ENCODE data around the gene TTC23.
"Not testable (repeated sequence)": the region's sequence is repeated elsewhere in the genome, so short reads cannot be mapped to it uniquely, and the experiment has no call there.

The TTC23 gene

DNA sequence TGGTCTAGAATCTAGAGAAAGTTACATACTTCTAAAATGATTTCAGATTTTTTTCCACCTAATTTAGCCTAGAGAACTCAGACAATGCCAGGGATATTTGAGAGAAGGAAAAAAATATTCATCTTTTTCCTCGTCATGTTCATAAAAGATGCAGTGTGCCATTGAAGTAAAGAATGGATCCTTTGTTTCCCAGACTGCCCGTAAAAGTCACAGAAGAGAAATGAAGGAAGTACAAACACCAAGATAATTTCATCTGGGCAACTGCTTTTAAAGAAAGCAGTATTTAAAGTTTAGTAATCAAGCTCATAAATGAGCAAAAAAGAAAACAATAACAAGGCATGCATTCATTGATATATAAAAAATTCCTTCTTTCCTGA is 47.2 kb downstream of the TTC23 start:
- no peak for TF ChIP-seq POLR2A (IDR thresholded peaks at IDR 0.05; ENCODE audit: low read length)
- TF ChIP-seq GATA1 (IDR thresholded peaks at IDR 0.05; ENCODE audit: low read depth, low read length): no peak
- DNase-seq: no peak

DNA sequence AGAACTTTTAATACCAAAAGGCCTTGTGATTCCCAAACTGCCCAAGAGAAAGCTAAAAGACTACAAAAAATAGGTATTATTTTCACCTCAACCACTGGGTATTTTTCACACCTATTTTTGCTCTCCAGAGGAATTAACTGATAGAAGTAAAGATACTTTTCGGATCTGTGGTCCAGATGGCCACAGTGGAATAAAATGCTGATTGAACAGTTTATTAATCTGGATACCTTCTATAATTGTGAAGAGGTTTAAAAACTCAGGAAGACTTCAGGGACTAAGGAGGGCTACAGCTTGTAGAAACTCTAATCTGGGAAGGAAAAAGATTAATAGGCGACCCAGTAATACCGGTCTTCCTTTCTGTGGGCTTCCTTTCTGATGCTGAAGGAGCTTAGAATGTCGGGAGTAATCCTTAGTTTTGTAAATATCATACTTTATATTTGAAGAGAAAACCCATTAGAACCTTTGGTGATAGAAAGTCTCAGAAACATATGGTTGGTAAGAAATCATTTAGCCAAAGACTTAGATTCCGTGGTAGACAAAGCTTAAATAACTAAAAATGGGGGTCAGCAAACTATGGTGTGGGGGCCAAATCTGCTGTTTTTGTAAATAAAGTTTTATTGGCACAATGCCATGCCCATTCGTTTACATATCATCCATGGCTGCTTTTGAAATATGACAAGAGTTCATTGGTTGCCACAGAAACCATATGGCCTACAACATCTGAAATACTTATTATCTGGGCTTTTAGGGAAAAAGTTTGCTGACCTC is 47.8 kb downstream of the TTC23 start:
- no peak for TF ChIP-seq GATA1 (IDR thresholded peaks at IDR 0.05; ENCODE audit: low read depth, low read length)
- TF ChIP-seq POLR2A (IDR thresholded peaks at IDR 0.05; ENCODE audit: low read length): no peak
- no peak for DNase-seq

DNA sequence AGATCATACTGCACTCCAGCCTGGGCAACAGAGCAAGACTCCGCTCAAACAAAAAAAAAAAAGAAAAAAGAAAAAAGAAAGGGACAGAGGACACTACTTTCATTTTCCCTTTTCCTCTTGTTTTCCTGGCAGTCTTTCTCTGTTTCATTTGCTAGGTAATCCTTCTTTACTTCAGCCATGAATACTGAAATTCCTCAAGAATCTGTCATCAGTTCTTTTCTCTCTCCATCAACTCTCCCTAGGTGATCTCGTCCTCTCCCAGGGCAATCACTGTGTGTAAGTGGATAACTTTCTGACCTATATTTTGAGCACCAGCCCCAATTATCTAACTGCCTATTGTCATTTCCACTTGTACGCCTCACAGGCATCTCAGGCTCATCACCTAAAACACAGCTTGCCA is 51.5 kb downstream of the TTC23 start:
- no peak for TF ChIP-seq GATA1 (IDR thresholded peaks at IDR 0.05; ENCODE audit: low read depth, low read length)
- no peak for TF ChIP-seq POLR2A (IDR thresholded peaks at IDR 0.05; ENCODE audit: low read length)
- no peak for DNase-seq

DNA sequence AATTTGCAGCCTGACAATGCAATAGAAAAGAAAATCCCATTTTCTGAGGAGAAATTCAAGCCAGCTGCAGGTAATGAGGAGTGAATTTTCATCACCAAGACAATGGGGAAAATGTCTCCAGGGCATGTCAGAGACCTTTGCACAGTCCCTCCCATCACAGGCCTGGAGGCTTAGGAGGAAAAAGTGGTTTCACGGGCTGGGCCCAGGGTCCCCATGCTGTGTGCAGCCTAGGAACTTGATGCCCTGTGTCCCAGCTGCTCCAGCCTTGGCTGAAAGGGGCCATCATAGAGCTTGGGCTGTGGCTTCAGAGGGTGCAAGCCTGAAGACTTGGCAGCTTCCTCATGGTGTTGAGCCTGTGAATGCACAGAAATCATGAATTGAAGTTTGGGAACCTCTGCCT is 57.2 kb downstream of the TTC23 start:
- not testable (repeated sequence) for DNase-seq

DNA sequence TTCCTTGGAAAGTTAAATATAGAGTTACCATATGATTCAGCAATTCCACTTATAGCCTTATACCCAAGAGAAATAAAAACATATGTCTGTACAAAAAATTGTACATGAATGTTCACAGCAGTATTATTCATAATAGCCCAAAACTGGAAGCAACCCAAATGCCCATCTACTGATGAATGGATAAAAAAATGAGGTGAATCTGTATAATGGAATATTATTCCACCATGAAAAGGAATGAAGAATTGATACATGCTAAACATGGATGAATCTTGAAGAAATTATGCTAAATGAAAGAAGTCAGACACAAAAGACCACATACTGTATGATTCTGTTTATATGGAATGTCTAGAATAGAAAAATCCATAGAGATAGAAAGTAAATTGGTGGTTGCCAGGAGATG is 61.4 kb downstream of the TTC23 start:
- TF ChIP-seq POLR2A (IDR thresholded peaks at IDR 0.05; ENCODE audit: low read length) (no peak), GATA1 (IDR thresholded peaks at IDR 0.05; ENCODE audit: low read depth, low read length) (no peak)
- DNase-seq: no peak

DNA sequence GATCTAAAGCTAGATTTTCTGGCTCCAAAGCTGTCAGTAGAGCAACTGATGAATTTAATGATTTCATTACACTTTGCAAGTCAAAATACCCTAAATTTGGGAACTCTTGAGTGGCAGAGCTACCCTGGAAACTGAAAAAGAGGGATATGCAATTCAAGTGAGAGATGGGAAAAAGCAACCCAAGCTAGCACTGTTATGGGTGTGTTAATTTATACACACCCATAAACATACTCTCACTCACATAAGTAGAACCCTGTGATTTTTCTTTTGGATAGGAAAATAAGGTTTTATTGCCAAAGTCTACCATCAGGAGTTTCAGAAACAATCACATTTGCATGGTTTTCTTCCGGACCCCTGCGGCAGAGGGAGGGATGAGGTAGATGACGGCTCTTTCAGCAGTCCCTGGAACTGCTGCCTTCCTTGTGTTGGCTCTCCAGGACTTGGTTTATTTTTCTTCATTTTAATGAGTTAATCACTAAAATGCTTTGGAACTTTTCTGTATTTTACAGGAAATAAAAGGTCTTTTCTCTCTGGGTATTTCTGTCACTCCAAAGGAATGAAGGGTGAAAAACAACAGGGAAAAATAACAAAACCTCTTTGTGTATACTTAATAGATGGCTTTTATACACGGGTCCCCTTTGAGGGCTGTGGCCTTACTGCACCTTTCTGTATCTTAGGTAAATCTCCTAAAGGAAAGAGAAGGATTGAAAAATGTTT is 63.8 kb downstream of the TTC23 start:
- no peak for DNase-seq
- TF ChIP-seq GATA1 (IDR thresholded peaks at IDR 0.05; ENCODE audit: low read depth, low read length) (no peak), POLR2A (IDR thresholded peaks at IDR 0.05; ENCODE audit: low read length) (no peak)

DNA sequence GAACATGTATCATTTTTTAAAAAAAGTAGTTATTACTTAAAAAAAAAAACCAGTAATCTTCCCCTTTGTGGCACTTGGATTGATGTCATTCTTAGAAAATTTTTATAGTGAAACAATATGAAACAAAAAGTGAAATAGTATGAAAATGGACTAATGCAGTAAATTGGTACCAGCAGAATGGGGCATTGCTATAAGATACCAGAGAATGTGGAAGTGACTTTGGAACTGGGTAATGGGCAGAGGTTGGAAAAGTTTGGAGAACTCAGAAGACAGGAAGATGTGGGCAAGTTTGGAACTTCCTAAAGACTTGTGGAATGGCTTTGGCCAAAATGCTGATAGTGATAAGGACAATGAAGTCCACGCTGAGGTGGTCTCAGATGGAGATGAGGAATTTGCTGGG is 66.6 kb downstream of the TTC23 start:
- DNase-seq: no peak
- TF ChIP-seq POLR2A (IDR thresholded peaks at IDR 0.05; ENCODE audit: low read length) (no peak), GATA1 (IDR thresholded peaks at IDR 0.05; ENCODE audit: low read depth, low read length) (no peak)

DNA sequence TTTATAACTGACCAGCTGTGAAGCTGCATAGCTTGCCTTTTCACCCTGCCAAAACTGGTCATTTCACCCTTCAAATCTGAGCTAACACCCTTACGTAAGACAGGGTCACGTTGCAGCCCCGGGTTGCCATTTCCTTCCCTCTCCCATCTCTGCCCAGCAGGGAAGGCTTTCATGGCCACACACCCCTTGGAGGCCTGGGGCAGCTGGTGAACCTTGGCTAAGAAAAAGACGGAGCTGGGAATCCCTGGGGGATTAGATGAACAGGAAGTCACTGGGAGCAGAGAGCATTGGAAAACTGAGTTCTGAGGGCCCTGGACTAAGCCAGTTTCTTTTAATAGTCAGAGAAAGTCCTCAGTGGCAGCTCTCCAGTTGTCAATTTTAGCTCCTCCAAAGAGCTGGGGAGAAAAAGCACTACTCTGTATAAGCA is 67.8 kb downstream of the TTC23 start:
- TF ChIP-seq GATA1 (IDR thresholded peaks at IDR 0.05; ENCODE audit: low read depth, low read length) (no peak), POLR2A (IDR thresholded peaks at IDR 0.05; ENCODE audit: low read length) (no peak)
- DNase-seq: no peak

DNA sequence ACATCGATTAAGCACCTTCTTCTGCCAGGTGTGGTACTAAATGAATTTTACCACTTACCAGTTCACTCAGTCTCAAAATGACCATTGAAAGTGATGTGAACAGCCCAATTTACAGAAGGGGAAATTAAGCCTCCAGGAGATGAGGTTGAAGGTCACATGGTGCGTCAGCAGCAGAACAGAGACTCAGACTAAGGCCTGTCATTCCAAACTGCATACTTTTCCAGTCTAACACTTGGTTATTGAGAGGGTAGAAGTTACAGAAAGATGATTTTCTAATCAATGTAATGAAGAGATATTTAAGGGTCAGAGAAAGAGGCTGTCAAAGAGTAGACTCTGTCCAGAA is 68.4 kb downstream of the TTC23 start:
- TF ChIP-seq GATA1 (IDR thresholded peaks at IDR 0.05; ENCODE audit: low read depth, low read length) (no peak), POLR2A (IDR thresholded peaks at IDR 0.05; ENCODE audit: low read length) (no peak)
- DNase-seq: no peak

DNA sequence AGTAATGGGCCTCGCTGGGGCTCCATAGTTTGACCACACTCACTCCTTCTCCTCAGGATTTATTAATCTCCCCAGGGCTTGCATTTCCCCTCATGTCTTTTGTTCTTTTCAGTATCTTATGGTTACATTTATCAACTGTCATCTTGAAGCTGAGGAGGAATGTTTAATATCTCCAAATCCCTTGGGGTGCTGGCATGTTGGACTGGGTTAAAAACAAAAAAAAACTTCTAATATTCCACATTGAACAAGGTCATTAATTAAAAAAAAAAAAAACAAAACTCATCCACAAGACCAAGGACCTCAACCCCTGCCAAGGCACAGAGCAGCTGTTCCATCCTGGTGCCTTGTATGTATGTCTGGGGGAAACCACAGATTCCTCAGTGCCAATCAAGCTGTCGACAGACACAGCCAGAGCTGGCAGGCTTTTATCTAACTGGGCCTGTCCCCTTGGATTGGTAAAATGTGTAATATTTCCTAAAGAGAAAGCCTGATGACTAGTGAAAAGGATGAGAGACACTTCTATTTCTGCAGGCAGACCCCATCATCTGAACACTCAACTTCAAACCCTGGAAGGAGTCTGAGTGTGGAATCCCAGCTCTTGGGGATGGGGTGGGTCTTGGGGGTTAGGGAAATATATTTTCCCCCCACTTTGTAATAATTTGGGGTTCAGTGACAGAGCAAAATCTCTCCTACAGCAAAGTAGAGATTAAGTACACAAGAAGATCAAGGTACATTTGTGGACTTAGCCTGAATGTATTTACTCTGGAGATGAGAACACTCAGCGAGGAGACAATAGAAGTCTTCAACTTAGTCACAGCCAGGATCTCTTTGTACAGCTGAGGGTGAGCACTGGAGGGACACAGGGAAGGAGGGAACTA is 69.1 kb downstream of the TTC23 start:
- TF ChIP-seq GATA1 (IDR thresholded peaks at IDR 0.05; ENCODE audit: low read depth, low read length): no peak
- no peak for TF ChIP-seq POLR2A (IDR thresholded peaks at IDR 0.05; ENCODE audit: low read length)
- no peak for DNase-seq

DNA sequence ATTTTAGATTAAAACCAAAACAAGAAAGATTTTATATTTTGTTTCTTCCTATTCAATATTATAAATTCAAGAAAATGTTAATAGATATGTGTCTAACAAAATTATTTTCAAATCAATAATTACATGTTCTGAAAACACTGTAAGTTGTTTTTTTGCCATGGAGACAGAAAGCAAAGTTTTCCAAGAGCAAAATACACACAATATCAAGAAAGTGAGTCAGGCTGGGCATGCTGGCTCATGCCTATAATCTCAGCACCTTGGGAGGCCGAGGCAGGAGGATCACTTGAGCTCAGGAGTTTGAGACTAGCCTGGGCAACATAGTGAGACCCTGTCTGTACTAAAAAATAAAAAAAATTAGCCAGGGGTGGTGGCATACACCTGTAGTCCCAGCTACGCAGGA is 71.7 kb downstream of the TTC23 start:
- DNase-seq: no peak

DNA sequence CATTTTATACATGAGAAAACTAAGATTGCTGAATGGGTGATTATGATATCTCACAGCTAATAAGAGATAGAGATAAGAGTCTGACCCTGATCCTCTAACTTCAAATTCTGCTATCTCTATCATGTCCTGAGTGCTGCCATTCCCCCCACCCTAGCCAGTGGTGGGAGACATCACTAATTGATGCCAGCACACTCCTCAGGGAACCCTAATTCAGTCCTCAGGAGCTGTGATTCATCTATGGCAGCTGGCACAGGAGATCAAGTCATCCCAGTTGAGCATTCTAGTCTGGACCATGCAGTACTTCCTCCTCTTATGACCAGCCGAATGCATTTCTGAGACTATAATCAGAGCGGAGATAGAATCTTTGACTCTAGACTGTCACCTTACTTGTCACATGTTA is 72.6 kb downstream of the TTC23 start:
- TF ChIP-seq GATA1 (IDR thresholded peaks at IDR 0.05; ENCODE audit: low read depth, low read length) (no peak), POLR2A (IDR thresholded peaks at IDR 0.05; ENCODE audit: low read length) (no peak)
- DNase-seq: no peak

More for the DNA sequence above, 71.7 kb downstream of the TTC23 start:
- no peak for TF ChIP-seq GATA1 (IDR thresholded peaks at IDR 0.05; ENCODE audit: low read depth, low read length)
- TF ChIP-seq POLR2A (IDR thresholded peaks at IDR 0.05; ENCODE audit: low read length): no peak

DNA sequence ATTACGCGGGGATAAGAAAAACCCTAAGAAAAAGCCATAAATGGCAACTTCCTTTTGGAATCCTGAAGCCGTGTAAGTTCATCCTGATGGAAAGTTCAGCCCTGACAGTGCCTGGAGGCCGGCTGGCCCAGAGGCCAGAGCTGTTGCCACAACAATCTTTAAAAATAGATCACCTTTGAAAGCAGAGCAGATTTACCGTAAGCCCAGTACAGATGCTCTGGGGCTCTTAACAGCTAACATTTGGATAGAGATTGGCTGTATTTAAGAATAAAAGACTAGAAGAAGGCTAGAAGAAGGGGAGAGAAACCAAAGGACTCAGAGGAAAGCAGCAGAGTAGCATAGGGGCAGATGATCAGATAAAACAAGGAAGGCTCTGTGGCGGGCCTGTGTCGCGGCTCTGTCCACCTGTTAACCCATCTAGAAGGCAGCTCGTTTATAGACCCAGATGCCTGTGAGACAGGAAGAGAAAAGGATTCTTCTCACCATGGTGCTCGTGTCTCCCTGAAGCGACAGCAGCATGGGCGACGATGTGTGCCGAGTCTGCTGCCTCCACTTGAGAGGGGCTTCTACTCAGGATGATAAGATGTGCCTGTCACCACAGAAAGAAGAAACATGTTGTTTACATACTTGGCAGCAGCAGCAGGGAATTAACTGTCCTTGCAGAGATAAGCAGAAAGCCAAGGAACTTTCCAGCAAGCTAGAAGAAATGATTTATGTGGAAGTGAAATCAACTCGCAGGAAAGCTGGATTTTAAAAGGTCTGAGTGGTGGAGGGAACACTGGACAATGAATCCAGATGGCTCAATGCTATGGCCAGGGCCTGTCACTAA is 74.6 kb downstream of the TTC23 start:
- TF ChIP-seq GATA1 (IDR thresholded peaks at IDR 0.05; ENCODE audit: low read depth, low read length): no peak
- no peak for TF ChIP-seq POLR2A (IDR thresholded peaks at IDR 0.05; ENCODE audit: low read length)
- no peak for DNase-seq

DNA sequence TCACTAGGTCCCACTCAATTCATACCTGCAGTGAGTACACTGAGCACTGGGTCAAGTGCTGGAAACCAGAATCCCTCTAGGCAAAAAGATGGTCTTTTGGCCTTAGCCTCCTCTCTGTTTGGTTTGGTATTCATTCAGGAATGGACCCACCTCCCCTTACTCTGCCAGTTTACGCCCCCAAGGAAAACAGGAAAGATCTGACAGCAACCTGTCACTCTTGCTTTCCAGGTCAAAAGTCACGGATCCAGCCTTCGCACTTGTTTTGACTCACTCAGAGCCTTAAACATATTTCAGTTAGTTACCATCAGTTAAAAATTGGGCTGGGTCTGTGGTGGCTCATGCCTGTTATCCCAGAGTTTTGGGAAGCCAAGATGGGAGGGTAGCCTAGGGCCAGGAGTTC is 76.4 kb downstream of the TTC23 start:
- DNase-seq: no peak
- TF ChIP-seq POLR2A (IDR thresholded peaks at IDR 0.05; ENCODE audit: low read length): no peak
- TF ChIP-seq GATA1 (IDR thresholded peaks at IDR 0.05; ENCODE audit: low read depth, low read length): no peak

All from erythroblast (primary cell).